Panc1 (cell line): ENCODE measurements around the gene CGNL1. TPM values are rescaled to one million over a fixed set of nuclear protein-coding genes. Genes with fewer than 3 reads are reported as not detected.

Source experiments
- ATAC-seq: fragments of 200-7000 bp; cut with Tn5 transposase; 2 replicates; pipeline ENCODE4 v1.9.1; 2020; ENCODE audit warnings: mild to moderate bottlenecking, moderate library complexity
- BruUV-seq: library from RNA; stranded (reverse); fragments of 400-500 nt; replicated peaks from 2 replicates; lab custom pipeline; 2021; lab: Mats Ljungman, UMichigan
- CTCF ChIA-PET: fragments of 300-600 bp; sonication (Branson Sonifier 250); formaldehyde crosslinking; loops from one replicate; lab custom pipeline; 2022; ENCODE audit warnings: antibody characterized with exemption; lab: Charles Lee
- POLR2A ChIA-PET: fragments of 300-600 bp; sonication (Branson Sonifier 250); formaldehyde crosslinking; loops from one replicate; lab custom pipeline; 2022; ENCODE audit warnings: antibody characterized with exemption; lab: Charles Lee
- DNase-seq: peaks from one replicate; pipeline ENCODE4 v3.0.0-alpha.2; 2010; ENCODE audit warnings: low read depth, low spot score
- H3K27ac ChIP-seq: 2 replicates; pipeline ENCODE4 v1.5.1; 2011; ENCODE audit warnings: mild to moderate bottlenecking, low read length, inconsistent platforms
- H3K27me3 ChIP-seq: fragments of 200-500 bp; sonication (Bioruptor generic); 2 replicates; pipeline ENCODE4 v1.6.0; 2014; ENCODE audit warnings: low read length, inconsistent platforms; ENCODE audit not compliant: control insufficient read depth, insufficient read depth
- H3K36me3 ChIP-seq: fragments of 200-500 bp; sonication (Bioruptor generic); 2 replicates; pipeline ENCODE4 v1.5.1; 2014; ENCODE audit warnings: inconsistent platforms, mild to moderate bottlenecking, low read length, moderate library complexity; ENCODE audit not compliant: control insufficient read depth, insufficient read depth
- H3K4me1 ChIP-seq: 2 replicates; pipeline ENCODE4 v1.5.1; 2011; ENCODE audit warnings: inconsistent platforms, mild to moderate bottlenecking, low read length, moderate library complexity; ENCODE audit not compliant: control insufficient read depth, insufficient read depth
- H3K4me3 ChIP-seq, 2 experiments: 2 replicates each; pipeline ENCODE4 v1.5.1; 2011 to 2012; ENCODE audit warnings: low read depth in 2 of 2, low read length in 2 of 2, mild to moderate bottlenecking in 2 of 2, inconsistent platforms in 1 of 2, moderate library complexity in 1 of 2
- H3K9me3 ChIP-seq: fragments of 200-500 bp; sonication (Bioruptor generic); 2 replicates; pipeline ENCODE4 v1.5.1; 2014; ENCODE audit warnings: low read depth, mild to moderate bottlenecking, inconsistent platforms, low read length, moderate library complexity; ENCODE audit not compliant: control insufficient read depth, insufficient read depth
- POLR2AphosphoS5 ChIP-seq: IDR thresholded peaks from 2 replicates; pipeline ENCODE4 v1.6.1; 2012; ENCODE audit warnings: mild to moderate bottlenecking, low read depth, low read length, moderate library complexity
- SIN3A ChIP-seq: IDR thresholded peaks from 2 replicates; pipeline ENCODE4 v1.6.1; 2012; ENCODE audit warnings: low read depth, mild to moderate bottlenecking, low read length, moderate library complexity, borderline replicate concordance; ENCODE audit not compliant: insufficient read depth
- TCF7L2 ChIP-seq: IDR thresholded peaks from 2 replicates; pipeline ENCODE4 v1.6.1; 2011; ENCODE audit warnings: mild to moderate bottlenecking, low read depth, low read length, inconsistent platforms
- in situ Hi-C: cut with HindIII; loops from 2 replicates; pipeline ENCODE4 v1.10.0; 2016; ENCODE audit warnings: low sequenced_read_pairs, low pct_unique_long_range_greater_than_20kb
- intact Hi-C: fragments of 100-400 bp; cut with micrococcal nuclease; formaldehyde crosslinking; loops from one replicate; pipeline ENCODE4 v1.10.0; 2022; ENCODE audit not compliant: unreplicated experiment
- total RNA-seq: library from RNA; stranded (reverse); gene quantifications from one replicate; pipeline ENCODE4 v1.2.1, GENCODE V29; 2021; ENCODE audit not compliant: unreplicated experiment
- TF ChIP-seq, protein P1 (sequence below), 2 experiments: IDR thresholded peaks; 2 replicates each; pipeline ENCODE4 v1.6.1; 2011 to 2012; ENCODE audit warnings: low read depth in 2 of 2, control low read depth in 1 of 2, low read length in 1 of 2, mild to moderate bottlenecking in 1 of 2, moderate library complexity in 1 of 2; ENCODE audit not compliant: insufficient read depth in 1 of 2
- TF ChIP-seq, protein P2 (sequence below): fragments of 450-650 bp; IDR thresholded peaks from 2 replicates; pipeline ENCODE4 v1.5.1; 2017; ENCODE audit warnings: mild to moderate bottlenecking

CGNL1 gene
- total RNA-seq, 1 experiment from 2014 or later: 3.5 TPM

DNA sequence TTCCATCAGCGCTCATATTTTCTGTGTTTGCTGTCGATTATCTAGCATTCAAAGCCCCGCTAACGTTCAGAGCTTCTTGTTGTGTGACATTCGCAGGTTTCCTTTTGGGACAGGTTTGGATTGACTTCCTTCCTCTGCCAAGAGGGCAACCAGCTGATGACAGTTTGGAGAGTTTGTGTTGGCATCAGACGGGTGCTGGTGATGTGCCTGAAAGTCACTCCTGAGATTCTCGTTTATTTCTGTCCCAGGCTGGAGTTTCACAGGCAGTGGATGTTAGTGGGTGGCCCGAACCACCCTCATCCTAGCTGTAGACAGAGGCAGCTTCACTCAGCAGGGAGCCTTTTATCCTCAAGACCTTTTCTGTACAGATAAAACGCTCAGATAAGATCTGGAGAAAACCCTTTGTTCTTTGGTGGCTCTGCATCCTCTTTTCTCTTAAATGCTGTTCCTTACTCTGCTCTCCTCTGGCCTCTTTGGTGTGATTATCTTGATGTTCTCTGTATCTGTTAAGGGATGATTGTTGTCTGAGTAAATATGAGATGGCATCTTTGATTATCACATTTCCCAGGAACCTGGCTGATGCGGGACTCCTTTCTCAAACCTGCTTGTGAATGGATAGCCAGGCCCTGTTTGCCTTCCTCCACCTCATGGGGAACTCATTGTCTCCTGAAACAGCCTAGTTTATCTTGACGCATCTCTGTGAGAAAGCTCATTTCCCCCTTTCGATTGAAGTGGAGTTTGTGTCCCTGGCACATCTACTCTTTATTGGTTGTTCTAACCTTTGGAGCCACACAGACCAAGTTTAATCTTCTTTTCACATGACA is 35.9 kb downstream of the CGNL1 start:
- DNase-seq: no peak
- no peak overlapping the region for H3K27ac ChIP-seq
- in situ Hi-C loops: no loop called here
- H3K4me1 ChIP-seq: no peaks in the 10 kb centered on the region
- H3K4me3 ChIP-seq: no peak overlapping the region
- no peaks in the 10 kb centered on the region for H3K9me3 ChIP-seq
- no peaks in the 10 kb centered on the region for H3K36me3 ChIP-seq
- CTCF ChIA-PET: no interaction called here
- intact Hi-C loops: no loop called here
- TF ChIP-seq SIN3A (no peak), TCF7L2 (no peak)
- TF ChIP-seq, protein P1, sequence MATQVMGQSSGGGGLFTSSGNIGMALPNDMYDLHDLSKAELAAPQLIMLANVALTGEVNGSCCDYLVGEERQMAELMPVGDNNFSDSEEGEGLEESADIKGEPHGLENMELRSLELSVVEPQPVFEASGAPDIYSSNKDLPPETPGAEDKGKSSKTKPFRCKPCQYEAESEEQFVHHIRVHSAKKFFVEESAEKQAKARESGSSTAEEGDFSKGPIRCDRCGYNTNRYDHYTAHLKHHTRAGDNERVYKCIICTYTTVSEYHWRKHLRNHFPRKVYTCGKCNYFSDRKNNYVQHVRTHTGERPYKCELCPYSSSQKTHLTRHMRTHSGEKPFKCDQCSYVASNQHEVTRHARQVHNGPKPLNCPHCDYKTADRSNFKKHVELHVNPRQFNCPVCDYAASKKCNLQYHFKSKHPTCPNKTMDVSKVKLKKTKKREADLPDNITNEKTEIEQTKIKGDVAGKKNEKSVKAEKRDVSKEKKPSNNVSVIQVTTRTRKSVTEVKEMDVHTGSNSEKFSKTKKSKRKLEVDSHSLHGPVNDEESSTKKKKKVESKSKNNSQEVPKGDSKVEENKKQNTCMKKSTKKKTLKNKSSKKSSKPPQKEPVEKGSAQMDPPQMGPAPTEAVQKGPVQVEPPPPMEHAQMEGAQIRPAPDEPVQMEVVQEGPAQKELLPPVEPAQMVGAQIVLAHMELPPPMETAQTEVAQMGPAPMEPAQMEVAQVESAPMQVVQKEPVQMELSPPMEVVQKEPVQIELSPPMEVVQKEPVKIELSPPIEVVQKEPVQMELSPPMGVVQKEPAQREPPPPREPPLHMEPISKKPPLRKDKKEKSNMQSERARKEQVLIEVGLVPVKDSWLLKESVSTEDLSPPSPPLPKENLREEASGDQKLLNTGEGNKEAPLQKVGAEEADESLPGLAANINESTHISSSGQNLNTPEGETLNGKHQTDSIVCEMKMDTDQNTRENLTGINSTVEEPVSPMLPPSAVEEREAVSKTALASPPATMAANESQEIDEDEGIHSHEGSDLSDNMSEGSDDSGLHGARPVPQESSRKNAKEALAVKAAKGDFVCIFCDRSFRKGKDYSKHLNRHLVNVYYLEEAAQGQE (IDR thresholded peaks at IDR 0.05; ENCODE audit: insufficient read depth in 1 of 2, low read depth in 2 of 2, low read length in 1 of 2): no peak
- BruUV-seq: no TSS peak
- POLR2A ChIA-PET: interaction anchor here (0.6 to 0.7 kb wide), 2 partner anchors 102 to 1961 kb away, joined by 3 to 5 read pairs; partner anchors contain the start of gene MYO1E
- H3K27me3 ChIP-seq: no peaks in the 10 kb centered on the region
- no peak for ATAC-seq

DNA sequence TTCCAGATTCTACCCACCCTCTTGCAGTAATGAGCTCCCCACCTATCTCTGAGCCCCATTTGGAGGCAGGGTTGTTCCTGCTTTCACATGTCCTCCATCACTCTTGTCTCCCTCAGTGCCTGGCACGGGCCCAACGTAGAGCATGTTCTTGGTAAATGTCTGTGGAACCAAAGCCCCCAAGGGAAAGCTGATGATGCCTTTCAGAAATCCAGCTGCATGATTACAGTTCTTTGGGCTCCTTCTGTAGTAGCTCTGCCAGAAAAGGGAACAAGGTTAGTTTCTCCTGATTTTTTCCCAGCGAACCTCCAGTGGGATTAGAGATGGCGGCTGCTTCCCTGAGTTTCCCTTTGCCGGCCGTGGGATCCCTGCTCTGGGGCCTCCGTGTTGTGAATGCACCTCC is 39.3 kb downstream of the CGNL1 start:
- Histone ChIP-seq H3K4me1 (no peaks in the 10 kb centered on the region), H3K27me3 (no peaks in the 10 kb centered on the region), H3K9me3 (no peaks in the 10 kb centered on the region), H3K27ac (no peak overlapping the region), H3K4me3 (no peak overlapping the region), H3K36me3 (no peaks in the 10 kb centered on the region)
- DNase-seq (no peak), ATAC-seq (no peak)
- TF ChIP-seq, protein P1 (IDR thresholded peaks at IDR 0.05; ENCODE audit: insufficient read depth in 1 of 2, low read depth in 2 of 2, low read length in 1 of 2): no peak
- TF ChIP-seq, protein P2, sequence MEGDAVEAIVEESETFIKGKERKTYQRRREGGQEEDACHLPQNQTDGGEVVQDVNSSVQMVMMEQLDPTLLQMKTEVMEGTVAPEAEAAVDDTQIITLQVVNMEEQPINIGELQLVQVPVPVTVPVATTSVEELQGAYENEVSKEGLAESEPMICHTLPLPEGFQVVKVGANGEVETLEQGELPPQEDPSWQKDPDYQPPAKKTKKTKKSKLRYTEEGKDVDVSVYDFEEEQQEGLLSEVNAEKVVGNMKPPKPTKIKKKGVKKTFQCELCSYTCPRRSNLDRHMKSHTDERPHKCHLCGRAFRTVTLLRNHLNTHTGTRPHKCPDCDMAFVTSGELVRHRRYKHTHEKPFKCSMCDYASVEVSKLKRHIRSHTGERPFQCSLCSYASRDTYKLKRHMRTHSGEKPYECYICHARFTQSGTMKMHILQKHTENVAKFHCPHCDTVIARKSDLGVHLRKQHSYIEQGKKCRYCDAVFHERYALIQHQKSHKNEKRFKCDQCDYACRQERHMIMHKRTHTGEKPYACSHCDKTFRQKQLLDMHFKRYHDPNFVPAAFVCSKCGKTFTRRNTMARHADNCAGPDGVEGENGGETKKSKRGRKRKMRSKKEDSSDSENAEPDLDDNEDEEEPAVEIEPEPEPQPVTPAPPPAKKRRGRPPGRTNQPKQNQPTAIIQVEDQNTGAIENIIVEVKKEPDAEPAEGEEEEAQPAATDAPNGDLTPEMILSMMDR: no peak
- no peak for TF ChIP-seq SIN3A
- TF ChIP-seq POLR2AphosphoS5: no peak
- TF ChIP-seq TCF7L2: no peak
- ChIA-PET CTCF (no interaction called here), POLR2A (interaction anchor here (0.7 kb wide), 1 partner anchor 89 kb away, joined by 4 read pairs; no protein-coding TSS in a partner anchor)
- intact Hi-C loops: no loop called here
- in situ Hi-C loops: no loop called here
- BruUV-seq: no TSS peak
